Caco-2 (cell line): Measurements from ENCODE around the gene MLLT10. TPM values are rescaled to one million over a fixed set of nuclear protein-coding genes. Genes with fewer than 3 reads are reported as not detected.
"Not testable (repeated sequence)": the region's sequence is repeated elsewhere in the genome, so short reads cannot be mapped to it uniquely, and the experiment has no call there.

Experiments used
- BruUV-seq: library from RNA; stranded (reverse); fragments of 400-500 nt; replicated peaks from 2 replicates; lab custom pipeline; 2021; lab: Mats Ljungman, UMichigan
- CTCF ChIA-PET: fragments of 300-600 bp; sonication (Branson Sonifier 250); formaldehyde crosslinking; loops from one replicate; lab custom pipeline; 2022; ENCODE audit warnings: antibody characterized with exemption; lab: Charles Lee
- POLR2A ChIA-PET: fragments of 300-600 bp; sonication (Branson Sonifier 250); formaldehyde crosslinking; loops from one replicate; lab custom pipeline; 2022; ENCODE audit warnings: antibody characterized with exemption; lab: Charles Lee
- DNase-seq, 2 experiments: peaks; one replicate each; pipeline versions ENCODE4 v3.0.0 to v3.0.0-alpha.2; 2020 to 2022
- H3K27me3 ChIP-seq: replicated peaks from 2 replicates; pipeline ENCODE4 v1.6.0; 2011; ENCODE audit warnings: low read length; ENCODE audit not compliant: control insufficient read depth, insufficient read depth
- H3K36me3 ChIP-seq: 2 replicates; pipeline ENCODE4 v1.5.1; 2011; ENCODE audit warnings: low read length; ENCODE audit not compliant: control insufficient read depth, insufficient read depth
- H3K4me1 ChIP-seq: fragments of 250-450 bp; sonication (Bioruptor Pico); 2 replicates; pipeline ENCODE4 v1.5.1; 2020; ENCODE audit warnings: mild to moderate bottlenecking
- H3K4me3 ChIP-seq: 2 replicates; pipeline ENCODE4 v1.5.1; 2011; ENCODE audit warnings: low read depth, mild to moderate bottlenecking, control low read depth, low read length
- H3K9me3 ChIP-seq: fragments of 250-450 bp; sonication (Bioruptor Pico); 2 replicates; pipeline ENCODE4 v1.5.1; 2020; ENCODE audit warnings: mild to moderate bottlenecking, moderate library complexity
- H3K27ac Mint-ChIP-seq: one replicate; pipeline ENCODE4 v1.8.0; 2022; ENCODE audit warnings: mixed read lengths; ENCODE audit not compliant: unreplicated experiment
- H3K27me3 Mint-ChIP-seq: one replicate; pipeline ENCODE4 v1.8.0; 2022; ENCODE audit warnings: mixed read lengths; ENCODE audit not compliant: insufficient read depth, unreplicated experiment
- H3K36me3 Mint-ChIP-seq: one replicate; pipeline ENCODE4 v1.8.0; 2022; ENCODE audit warnings: mild to moderate bottlenecking, mixed read lengths; ENCODE audit not compliant: insufficient read depth, unreplicated experiment
- H3K4me1 Mint-ChIP-seq: one replicate; pipeline ENCODE4 v1.8.0; 2022; ENCODE audit warnings: low read depth, mixed read lengths; ENCODE audit not compliant: unreplicated experiment
- H3K4me3 Mint-ChIP-seq: one replicate; pipeline ENCODE4 v1.8.0; 2022; ENCODE audit warnings: mild to moderate bottlenecking, moderate library complexity, mixed read lengths; ENCODE audit not compliant: unreplicated experiment
- H3K9me3 Mint-ChIP-seq: one replicate; pipeline ENCODE4 v1.8.0; 2022; ENCODE audit warnings: mixed read lengths; ENCODE audit not compliant: unreplicated experiment
- CTCF ChIP-seq, 2 experiments: fragments of 200-600 bp in 1 of 2; IDR thresholded peaks; 1 replicate in 1 of 2; 2 replicates in 1 of 2; pipeline versions ENCODE4 v1.5.1 to v1.8.0; 2011 to 2022; ENCODE audit warnings: antibody characterized with exemption in 1 of 2, control low read depth in 1 of 2, inconsistent platforms in 1 of 2, low read depth in 1 of 2, low read length in 1 of 2, mild to moderate bottlenecking in 1 of 2, moderate library complexity in 1 of 2; ENCODE audit not compliant: insufficient read depth in 1 of 2, severe bottlenecking in 1 of 2, unreplicated experiment in 1 of 2
- intact Hi-C: fragments of 100-400 bp; cut with micrococcal nuclease; formaldehyde crosslinking; loops from one replicate; pipeline ENCODE4 v1.10.0; 2022; ENCODE audit not compliant: unreplicated experiment
- total RNA-seq: library from RNA; stranded (reverse); gene quantifications from 2 replicates; pipeline ENCODE4 v1.2.3, GENCODE V29; 2022

MLLT10 gene
- total RNA-seq, 1 experiment from 2014 or later = 84.3 TPM

GRCh38 chr10:21707498-21707897, 173.5 kb downstream of the MLLT10 start:
- Mint-ChIP-seq H3K36me3 (peaks cover 21% of the 10 kb centered on the region), H3K4me1 (peaks cover 10% of the 10 kb centered on the region), H3K4me3 (no peak overlapping the region), H3K27ac (no peak overlapping the region), H3K27me3 (no peaks in the 10 kb centered on the region), H3K9me3 (no peaks in the 10 kb centered on the region)
- no peaks in the 10 kb centered on the region for H3K9me3 ChIP-seq
- no peak overlapping the region for H3K4me3 ChIP-seq
- no peaks in the 10 kb centered on the region for H3K4me1 ChIP-seq
- CTCF ChIA-PET = interaction anchor here (0.5 kb wide), 1 partner anchor 261 kb away, joined by 3 read pairs; no protein-coding TSS in a partner anchor
- no TSS peak for BruUV-seq
- intact Hi-C loops = no loop called here
- TF ChIP-seq CTCF (IDR thresholded peaks at IDR 0.05; ENCODE audit: insufficient read depth in 1 of 2, low read depth in 1 of 2, low read length in 1 of 2, severe bottlenecking in 1 of 2, unreplicated experiment in 1 of 2) = no peak
- POLR2A ChIA-PET = no interaction called here
- no peak for DNase-seq
- H3K36me3 ChIP-seq = no peaks in the 10 kb centered on the region
- no peaks in the 10 kb centered on the region for H3K27me3 ChIP-seq

- peak overlapping the region; percentile 16 for H3K27ac Mint-ChIP-seq
- no peaks in the 10 kb centered on the region for H3K27me3 ChIP-seq
- H3K4me1 Mint-ChIP-seq = peaks cover 19% of the 10 kb centered on the region
- H3K4me1 ChIP-seq = no peaks in the 10 kb centered on the region
- peaks cover 45% of the 10 kb centered on the region for H3K36me3 Mint-ChIP-seq
- no peak overlapping the region for H3K4me3 ChIP-seq
- no peaks in the 10 kb centered on the region for H3K27me3 Mint-ChIP-seq
- CTCF ChIA-PET = no interaction called here
- H3K36me3 ChIP-seq = peaks cover 1% of the 10 kb centered on the region; the same call in 1 of the 2 replicates
- BruUV-seq = no TSS peak
- POLR2A ChIA-PET = no interaction called here
- no peak overlapping the region for H3K4me3 Mint-ChIP-seq
- no peaks in the 10 kb centered on the region for H3K9me3 Mint-ChIP-seq
- DNase-seq = no peak
- intact Hi-C loops = no loop called here
- no peaks in the 10 kb centered on the region for H3K9me3 ChIP-seq
- TF ChIP-seq CTCF (IDR thresholded peaks at IDR 0.05; ENCODE audit: insufficient read depth in 1 of 2, low read depth in 1 of 2, low read length in 1 of 2, severe bottlenecking in 1 of 2, unreplicated experiment in 1 of 2) = no peak
Observed at GRCh38 chr10:21712975-21713374, 178.9 kb downstream of the MLLT10 start.

- H3K27me3 ChIP-seq = no peaks in the 10 kb centered on the region
- H3K9me3 ChIP-seq = no peaks in the 10 kb centered on the region
- Mint-ChIP-seq H3K9me3 (no peaks in the 10 kb centered on the region), H3K27ac (no peak overlapping the region), H3K4me1 (peaks cover 19% of the 10 kb centered on the region), H3K36me3 (peaks cover 62% of the 10 kb centered on the region), H3K4me3 (no peak overlapping the region), H3K27me3 (no peaks in the 10 kb centered on the region)
- no peak overlapping the region for H3K4me3 ChIP-seq
- no peak for DNase-seq
- H3K36me3 ChIP-seq = peaks cover 1% of the 10 kb centered on the region; the same call in 1 of the 2 replicates
- intact Hi-C loops = no loop called here
- CTCF ChIA-PET = no interaction called here
- BruUV-seq = no TSS peak
- POLR2A ChIA-PET = no interaction called here
- no peaks in the 10 kb centered on the region for H3K4me1 ChIP-seq
- no peak for TF ChIP-seq CTCF (IDR thresholded peaks at IDR 0.05; ENCODE audit: insufficient read depth in 1 of 2, low read depth in 1 of 2, low read length in 1 of 2, severe bottlenecking in 1 of 2, unreplicated experiment in 1 of 2)
Observed at GRCh38 chr10:21715531-21716195, 181.6 kb downstream of the MLLT10 start.

- DNase-seq, H3K4me3 ChIP-seq, H3K9me3 Mint-ChIP-seq, H3K9me3 ChIP-seq, H3K27me3 ChIP-seq, POLR2A ChIA-PET, CTCF ChIA-PET, H3K27me3 Mint-ChIP-seq, H3K27ac Mint-ChIP-seq, H3K4me3 Mint-ChIP-seq, H3K4me1 ChIP-seq, BruUV-seq, H3K36me3 ChIP-seq, intact Hi-C loops: not testable (repeated sequence)
- Mint-ChIP-seq H3K36me3 (peaks cover 53% of the 10 kb centered on the region), H3K4me1 (peaks cover 15% of the 10 kb centered on the region)
Observed at GRCh38 chr10:21717437-21718054, 183.5 kb downstream of the MLLT10 start.
